Activated CD4-positive, alpha-beta memory T cell treated with anti-CD3 and anti-CD28 coated beads, Interleukin-2, amount 10 ng/mL, durations not matched to agents 7 days and 5 days (primary cell): ENCODE measurements around the gene CNOT6. TPM values are rescaled to one million over a fixed set of nuclear protein-coding genes. Genes with fewer than 3 reads are reported as not detected.
"Not testable (repeated sequence)": the region's sequence is repeated elsewhere in the genome, so short reads cannot be mapped to it uniquely, and the experiment has no call there.

Experiments used
- CTCF ChIA-PET: fragments of 350-600 bp; sonication (Branson Sonifier 250); formaldehyde crosslinking; loops from one replicate; lab custom pipeline; 2021; ENCODE audit warnings: antibody characterized with exemption, inconsistent platforms; lab: Charles Lee
- POLR2A ChIA-PET: fragments of 350-600 bp; sonication (Branson Sonifier 250); formaldehyde crosslinking; loops from one replicate; lab custom pipeline; 2021; ENCODE audit warnings: antibody characterized with exemption; lab: Charles Lee
- DNase-seq: peaks from one replicate; pipeline ENCODE4 v3.0.0-alpha.2; 2020
- H3K27ac Mint-ChIP-seq: one replicate; pipeline ENCODE4 v1.8.0; 2021; ENCODE audit warnings: mild to moderate bottlenecking, mixed read lengths
- H3K27me3 Mint-ChIP-seq: one replicate; pipeline ENCODE4 v1.8.0; 2021; ENCODE audit warnings: mixed read lengths
- H3K36me3 Mint-ChIP-seq: one replicate; pipeline ENCODE4 v1.8.0; 2021; ENCODE audit warnings: low read depth, mixed read lengths
- H3K4me1 Mint-ChIP-seq: one replicate; pipeline ENCODE4 v1.8.0; 2021; ENCODE audit warnings: mixed read lengths
- H3K4me3 Mint-ChIP-seq: one replicate; pipeline ENCODE4 v1.8.0; 2021; ENCODE audit warnings: mild to moderate bottlenecking, mixed read lengths
- H3K9me3 Mint-ChIP-seq: one replicate; pipeline ENCODE4 v1.8.0; 2021; ENCODE audit warnings: mixed read lengths
- total RNA-seq, 2 experiments: library from RNA; stranded (reverse); gene quantifications; one replicate each; pipeline ENCODE4 v1.2.3, GENCODE V29; 2021

The CNOT6 gene
- total RNA-seq, 2 experiments from 2014 or later: 34.9 to 36.2 TPM

DNA sequence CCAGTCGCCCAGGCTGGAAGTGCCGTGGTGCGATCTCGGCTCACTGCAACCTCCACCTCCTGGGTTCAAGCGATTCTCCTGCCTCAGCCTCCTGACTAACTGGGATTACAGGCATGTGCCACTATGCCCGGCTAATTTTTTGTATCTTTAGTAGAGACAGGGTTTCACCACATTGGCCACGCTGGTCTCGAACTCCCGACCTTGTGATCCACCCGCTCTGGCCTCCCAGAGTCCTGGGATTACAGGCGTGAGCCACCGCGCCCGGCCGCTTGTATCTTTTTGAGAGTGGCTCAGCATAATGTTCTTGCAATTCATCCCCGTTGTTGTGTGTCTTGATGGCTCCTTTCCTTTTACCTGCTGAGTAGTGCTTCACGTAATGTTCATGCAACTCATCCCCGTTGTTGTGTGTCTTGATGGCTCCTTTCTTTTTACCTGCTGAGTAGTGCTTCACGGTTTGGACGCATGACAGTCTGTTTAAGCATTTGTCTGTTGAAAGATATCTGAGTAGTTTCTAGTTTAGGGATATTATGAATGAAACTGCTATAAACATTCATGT lies 18.1 kb upstream of the CNOT6 start:
- not testable (repeated sequence) for H3K4me1 Mint-ChIP-seq, H3K4me3 Mint-ChIP-seq

DNA sequence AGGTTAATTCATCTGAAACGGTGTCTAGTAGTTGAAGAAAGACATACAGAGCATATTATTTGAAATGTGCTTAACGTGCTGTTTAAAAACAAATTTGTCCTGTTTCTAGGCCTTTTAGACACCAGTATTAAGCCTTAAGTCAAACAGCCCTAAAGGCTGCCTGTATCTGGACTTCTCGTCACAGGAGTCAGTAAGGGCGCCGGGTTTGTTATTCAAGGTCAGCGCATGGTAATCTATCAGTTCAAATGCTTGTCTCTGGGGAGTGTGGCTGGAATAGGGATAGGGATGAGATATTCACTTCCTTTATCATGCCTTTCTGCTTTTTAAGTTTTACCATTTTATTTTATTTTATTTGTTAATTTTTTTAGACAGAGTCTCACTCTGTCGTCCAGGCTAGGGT lies 9.4 kb upstream of the CNOT6 start:
- H3K27ac Mint-ChIP-seq: no peak overlapping the region
- POLR2A ChIA-PET: no interaction called here
- no peaks in the 10 kb centered on the region for H3K4me1 Mint-ChIP-seq
- H3K27me3 Mint-ChIP-seq: no peaks in the 10 kb centered on the region
- CTCF ChIA-PET: no interaction called here
- H3K4me3 Mint-ChIP-seq: no peak overlapping the region
- no peaks in the 10 kb centered on the region for H3K36me3 Mint-ChIP-seq
- no peak for DNase-seq
- no peaks in the 10 kb centered on the region for H3K9me3 Mint-ChIP-seq

More for the DNA sequence above, 18.1 kb upstream of the CNOT6 start:
- POLR2A ChIA-PET, H3K27ac Mint-ChIP-seq, H3K36me3 Mint-ChIP-seq, DNase-seq, H3K9me3 Mint-ChIP-seq, H3K27me3 Mint-ChIP-seq: not testable (repeated sequence)
- CTCF ChIA-PET: interaction anchor here (0.7 kb wide), 1 partner anchor 35 kb away, joined by 3 read pairs; no protein-coding TSS in a partner anchor

DNA sequence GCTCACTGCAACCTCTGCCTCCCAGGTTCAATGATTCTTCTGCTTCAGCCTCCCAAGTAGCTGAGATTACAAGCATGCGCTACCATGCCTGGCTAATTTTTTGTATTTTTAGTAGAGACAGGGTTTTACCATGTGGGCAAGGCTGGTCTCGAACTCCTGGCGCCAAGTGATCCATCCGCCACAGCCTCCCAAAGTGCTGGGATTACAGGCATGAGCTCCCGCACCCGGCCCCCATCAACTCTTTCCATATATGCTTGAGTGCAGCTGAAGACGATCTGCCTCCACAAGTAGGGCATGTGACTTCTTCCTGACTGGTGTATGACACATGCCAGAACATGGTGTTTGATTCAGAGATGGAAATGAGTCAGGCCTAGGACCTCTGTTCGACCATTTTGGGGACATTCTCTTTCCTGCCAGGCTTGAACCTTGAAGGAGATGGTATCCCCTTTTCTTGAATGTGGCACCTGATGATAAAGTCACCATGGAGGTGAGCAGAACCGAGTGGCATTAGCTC lies 7.5 kb upstream of the CNOT6 start:
- no peak for DNase-seq
- Mint-ChIP-seq H3K9me3 (no peaks in the 10 kb centered on the region), H3K4me1 (peaks cover 3% of the 10 kb centered on the region), H3K27ac (no peak overlapping the region), H3K27me3 (no peaks in the 10 kb centered on the region), H3K4me3 (no peak overlapping the region), H3K36me3 (no peaks in the 10 kb centered on the region)
- CTCF ChIA-PET: no interaction called here
- POLR2A ChIA-PET: no interaction called here

DNA sequence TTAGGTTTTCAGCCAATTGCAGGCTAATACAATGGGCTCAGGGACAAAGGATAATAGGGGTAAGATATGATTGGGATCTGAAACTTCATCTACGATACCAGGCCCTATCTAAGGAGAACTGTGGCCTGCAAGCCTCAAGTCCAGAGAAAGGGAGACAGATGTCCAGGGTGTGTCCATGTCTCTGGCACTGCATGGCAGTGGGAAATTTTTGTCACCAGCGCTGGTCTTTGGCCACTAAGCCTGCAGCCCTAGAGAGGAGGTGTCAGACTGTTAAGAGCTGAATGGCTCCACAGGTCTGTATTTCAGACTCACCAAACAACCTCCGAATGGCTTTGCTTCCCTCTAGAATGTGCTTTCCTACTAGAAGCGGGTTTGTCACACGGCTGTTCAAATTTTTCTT lies 6.6 kb upstream of the CNOT6 start:
- Mint-ChIP-seq H3K27ac (no peak overlapping the region), H3K36me3 (no peaks in the 10 kb centered on the region)

DNA sequence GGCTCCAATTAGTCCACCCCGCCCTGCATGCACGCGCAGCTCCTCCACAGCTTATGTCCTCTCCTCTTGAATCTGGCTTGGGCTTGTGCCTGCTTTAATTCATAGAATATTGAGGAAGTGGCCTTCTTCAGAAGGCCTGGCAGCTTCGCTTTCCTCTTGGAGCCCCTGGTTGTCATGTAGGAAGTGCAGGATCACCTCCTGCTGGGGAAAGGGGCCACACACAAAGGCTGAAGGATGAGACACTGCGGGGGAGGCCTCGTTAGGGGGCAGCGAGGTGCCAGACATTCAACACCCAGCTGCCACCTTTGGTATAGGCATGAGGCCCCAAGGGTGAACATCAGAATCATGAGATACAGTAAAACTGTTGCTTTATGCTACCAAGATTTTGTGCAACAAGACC lies 2.7 kb upstream of the CNOT6 start:
- ChIA-PET CTCF (interaction anchor here (1.3 kb wide), 1 partner anchor 198 kb away, joined by 3 read pairs; no protein-coding TSS in a partner anchor), POLR2A (no interaction called here)
- Mint-ChIP-seq H3K36me3 (peaks cover 11% of the 10 kb centered on the region), H3K9me3 (no peaks in the 10 kb centered on the region), H3K4me1 (peaks cover 35% of the 10 kb centered on the region), H3K27me3 (no peaks in the 10 kb centered on the region), H3K4me3 (no peak overlapping the region), H3K27ac (no peak overlapping the region)
- DNase-seq: no peak

More for the DNA sequence above, 6.6 kb upstream of the CNOT6 start:
- Mint-ChIP-seq H3K4me3 (no peak overlapping the region), H3K4me1 (peaks cover 7% of the 10 kb centered on the region), H3K27me3 (no peaks in the 10 kb centered on the region), H3K9me3 (no peaks in the 10 kb centered on the region)
- ChIA-PET CTCF (no interaction called here), POLR2A (no interaction called here)
- no peak for DNase-seq

DNA sequence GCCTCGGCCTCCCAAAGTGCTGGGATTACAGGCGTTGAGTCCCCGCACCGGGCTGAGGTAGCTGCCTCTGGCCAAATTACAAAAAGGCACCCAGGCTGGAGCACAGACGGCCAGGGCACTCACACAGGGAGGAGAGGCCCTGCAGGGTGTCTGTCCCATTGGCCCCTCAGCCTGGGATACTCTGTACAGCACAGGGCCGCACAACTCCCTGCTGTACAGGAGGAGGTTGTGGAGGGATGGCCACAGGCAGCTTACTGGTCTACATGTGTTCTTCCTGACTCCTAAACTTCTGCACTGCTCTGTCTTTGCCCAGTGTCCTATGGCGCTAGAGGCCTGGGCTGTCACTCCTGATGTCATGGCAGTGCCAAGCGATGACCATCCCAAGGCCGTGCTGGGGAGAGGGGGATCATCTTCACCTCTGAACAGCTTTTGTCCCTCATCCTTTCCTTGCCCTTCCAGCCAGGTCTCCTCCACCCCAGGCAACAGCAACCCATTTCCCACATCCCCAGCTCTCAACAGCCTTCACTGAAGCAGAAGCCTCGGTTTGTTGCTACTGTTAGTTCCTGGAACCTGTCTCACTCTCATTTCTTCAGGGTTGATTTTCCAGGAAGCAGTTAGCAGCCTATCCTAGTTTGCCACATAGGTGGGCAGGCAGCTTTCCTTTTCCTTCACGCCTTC lies 1.8 kb upstream of the CNOT6 start:
- Mint-ChIP-seq H3K4me3 (peak overlapping the region; percentile 19), H3K4me1 (peaks cover 36% of the 10 kb centered on the region), H3K36me3 (peaks cover 11% of the 10 kb centered on the region), H3K27me3 (no peaks in the 10 kb centered on the region), H3K27ac (peak overlapping the region; percentile 15), H3K9me3 (no peaks in the 10 kb centered on the region)
- DNase-seq: no peak
- ChIA-PET CTCF (interaction anchor here (0.7 to 1.3 kb wide), 3 partner anchors 89 to 199 kb away, joined by 3 to 4 read pairs (median 3); no protein-coding TSS in a partner anchor), POLR2A (no interaction called here)

DNA sequence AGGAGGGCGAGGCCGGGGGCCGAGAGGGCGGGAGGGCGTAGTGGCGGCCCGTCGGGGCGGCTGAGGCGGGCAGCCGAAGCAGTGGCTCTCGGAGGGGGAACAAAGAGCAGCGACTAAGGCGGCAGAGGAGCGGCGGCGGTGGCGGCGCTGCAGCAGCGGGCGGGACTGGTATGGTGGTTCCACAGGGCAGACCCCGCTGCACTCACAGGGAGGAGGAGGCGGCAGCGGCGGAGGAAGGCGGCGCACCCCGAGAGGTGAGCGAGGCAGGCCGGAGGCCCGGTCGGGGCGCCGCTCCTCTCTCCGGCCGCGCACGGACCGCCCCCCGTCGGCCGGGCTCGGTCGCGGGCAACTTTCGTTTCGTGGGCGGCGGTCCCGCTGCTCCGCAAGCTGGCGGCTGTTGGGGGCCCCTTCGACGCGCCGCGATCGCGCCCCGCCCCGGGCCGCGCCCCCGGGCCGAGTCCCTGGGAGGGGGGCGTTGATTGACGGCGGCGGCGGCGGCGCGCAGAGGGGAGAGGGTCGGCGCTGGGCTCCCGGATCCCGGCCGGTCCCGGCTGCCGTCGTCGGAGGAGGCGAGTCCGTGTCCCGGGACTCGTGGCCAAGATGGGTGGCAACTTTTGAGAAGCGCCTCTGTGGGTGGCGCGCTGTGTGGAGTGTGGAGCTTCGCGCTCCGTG lies 467 bp downstream of the CNOT6 start:
- no peaks in the 10 kb centered on the region for H3K9me3 Mint-ChIP-seq
- ChIA-PET CTCF (interaction anchor here (0.7 to 1.2 kb wide), 2 partner anchors 12 to 28 kb away, joined by 3 read pairs; no protein-coding TSS in a partner anchor), POLR2A (interaction anchor here (0.8 to 0.9 kb wide), 2 partner anchors 190 to 337 kb away, joined by 3 to 4 read pairs; no protein-coding TSS in a partner anchor)
- H3K4me1 Mint-ChIP-seq: peaks cover 43% of the 10 kb centered on the region
- H3K27me3 Mint-ChIP-seq: no peaks in the 10 kb centered on the region
- peak; percentile 41 for DNase-seq
- H3K4me3 Mint-ChIP-seq: peak overlapping the region; percentile 87
- peak overlapping the region; percentile 88 for H3K27ac Mint-ChIP-seq
- H3K36me3 Mint-ChIP-seq: peaks cover 20% of the 10 kb centered on the region

DNA sequence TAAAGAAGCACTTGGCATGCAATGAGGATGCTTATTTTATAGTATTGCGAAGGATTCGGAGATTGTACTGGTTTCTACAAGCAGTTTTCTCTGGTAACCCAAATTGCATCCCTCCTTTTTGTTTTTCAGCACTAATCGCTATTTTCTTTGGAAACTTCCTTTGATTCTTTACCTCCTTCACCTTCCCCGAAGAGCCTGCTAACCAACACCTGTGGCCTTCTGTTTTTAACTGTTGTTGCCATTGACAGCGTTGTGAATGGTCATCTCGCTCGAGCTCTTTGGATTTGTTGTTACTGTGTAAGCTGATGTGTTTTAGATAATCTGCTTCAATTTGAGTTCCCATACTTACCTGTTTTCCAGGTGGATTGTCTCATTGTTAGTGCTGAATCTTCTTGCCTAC lies 1.1 kb downstream of the CNOT6 start:
- DNase-seq: no peak
- H3K27me3 Mint-ChIP-seq: no peaks in the 10 kb centered on the region
- peak overlapping the region; percentile 37 for H3K27ac Mint-ChIP-seq
- H3K36me3 Mint-ChIP-seq: peaks cover 22% of the 10 kb centered on the region
- H3K9me3 Mint-ChIP-seq: no peaks in the 10 kb centered on the region
- peak overlapping the region; percentile 87 for H3K4me3 Mint-ChIP-seq
- ChIA-PET POLR2A (interaction anchor here (0.9 kb wide), 1 partner anchor 191 kb away, joined by 3 read pairs; no protein-coding TSS in a partner anchor), CTCF (interaction anchor here (0.7 to 1.2 kb wide), 2 partner anchors 11 to 28 kb away, joined by 3 read pairs; no protein-coding TSS in a partner anchor)
- peaks cover 44% of the 10 kb centered on the region for H3K4me1 Mint-ChIP-seq

DNA sequence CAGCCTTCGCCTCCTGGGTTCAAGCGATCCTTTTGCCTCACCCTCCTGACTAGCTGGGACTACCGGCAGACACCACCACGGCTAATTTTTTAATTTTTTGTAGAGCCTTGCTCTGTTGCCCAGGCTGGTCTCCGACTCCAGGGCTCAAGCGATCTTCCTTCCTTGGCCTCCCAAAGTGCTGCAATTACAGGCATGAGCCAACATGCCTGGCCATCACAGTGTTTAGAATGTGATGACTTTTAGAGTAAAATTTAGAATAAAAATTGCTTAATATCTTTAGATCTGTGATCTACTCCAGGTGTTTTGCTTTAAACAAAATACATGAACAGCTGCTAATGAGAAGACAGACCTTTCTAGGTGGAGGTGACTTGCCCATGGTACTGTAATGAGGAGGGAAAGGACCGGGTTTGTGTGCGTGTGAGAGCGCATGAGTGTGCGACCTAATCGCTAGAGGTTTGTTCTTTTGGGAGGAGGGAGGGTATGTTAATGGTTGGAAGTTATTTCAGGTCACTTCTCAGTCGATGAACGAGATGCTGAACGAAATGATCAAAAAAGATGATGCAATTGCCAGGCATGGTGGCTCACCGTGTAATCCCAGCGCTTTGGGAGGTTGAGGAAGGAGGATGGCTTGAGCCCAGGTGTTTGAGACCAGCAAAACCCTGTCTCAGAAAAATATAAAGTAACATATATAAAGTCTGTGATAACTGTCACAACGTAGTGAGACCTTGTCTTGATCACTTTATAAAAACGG lies 2.0 kb downstream of the CNOT6 start:
- Mint-ChIP-seq H3K4me3 (peak overlapping the region; percentile 53), H3K27ac (no peak overlapping the region), H3K36me3 (peaks cover 22% of the 10 kb centered on the region), H3K27me3 (no peaks in the 10 kb centered on the region), H3K9me3 (no peaks in the 10 kb centered on the region), H3K4me1 (peaks cover 44% of the 10 kb centered on the region)
- POLR2A ChIA-PET: no interaction called here
- CTCF ChIA-PET: no interaction called here
- DNase-seq: no peak

DNA sequence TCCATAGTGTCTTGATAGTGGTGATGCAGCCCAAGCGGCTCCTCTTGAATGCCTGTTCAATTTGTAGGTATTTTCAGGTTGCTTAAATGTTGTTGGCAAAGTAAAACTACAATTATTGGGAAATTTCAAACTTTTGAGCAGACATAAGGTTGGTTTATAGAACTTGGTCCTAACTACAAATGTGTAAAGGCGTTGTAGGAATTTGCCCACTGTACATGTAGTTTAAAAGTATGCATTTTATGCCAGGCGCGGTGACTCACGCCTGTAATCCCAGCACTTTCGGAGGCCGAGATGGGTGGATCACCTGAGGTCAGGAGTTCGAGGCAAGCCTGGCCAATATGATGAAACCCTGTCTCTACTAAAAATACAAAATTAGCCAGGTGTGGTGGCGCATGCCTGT lies 2.6 kb downstream of the CNOT6 start:
- H3K27me3 Mint-ChIP-seq, H3K27ac Mint-ChIP-seq, H3K4me3 Mint-ChIP-seq, DNase-seq, H3K9me3 Mint-ChIP-seq, POLR2A ChIA-PET: not testable (repeated sequence)
- Mint-ChIP-seq H3K4me1 (peaks cover 41% of the 10 kb centered on the region), H3K36me3 (peaks cover 22% of the 10 kb centered on the region)
- CTCF ChIA-PET: interaction anchor here (0.7 kb wide), 1 partner anchor 668 kb away, joined by 3 read pairs; no protein-coding TSS in a partner anchor

DNA sequence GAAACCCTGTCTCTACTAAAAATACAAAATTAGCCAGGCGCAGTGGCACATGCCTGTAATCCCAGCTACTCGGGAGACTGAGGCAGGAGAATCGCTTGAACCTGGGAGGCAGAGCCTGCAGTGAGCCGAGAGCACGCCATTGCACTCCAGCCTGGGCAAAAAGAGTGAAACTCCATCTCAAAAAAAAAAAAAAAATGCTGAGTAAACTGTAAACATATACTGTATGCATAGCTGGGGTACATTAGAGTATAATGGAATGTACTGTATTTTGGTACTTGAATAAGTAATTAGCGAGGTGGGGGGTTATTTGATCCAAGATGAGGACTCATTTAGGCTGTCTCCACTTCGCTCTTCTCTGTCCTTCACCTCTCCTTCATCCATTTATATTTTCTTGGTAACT lies 3.7 kb downstream of the CNOT6 start:
- H3K4me3 Mint-ChIP-seq, H3K27ac Mint-ChIP-seq, H3K9me3 Mint-ChIP-seq, CTCF ChIA-PET, H3K27me3 Mint-ChIP-seq, DNase-seq, POLR2A ChIA-PET: not testable (repeated sequence)
- Mint-ChIP-seq H3K36me3 (peaks cover 24% of the 10 kb centered on the region), H3K4me1 (peaks cover 34% of the 10 kb centered on the region)

DNA sequence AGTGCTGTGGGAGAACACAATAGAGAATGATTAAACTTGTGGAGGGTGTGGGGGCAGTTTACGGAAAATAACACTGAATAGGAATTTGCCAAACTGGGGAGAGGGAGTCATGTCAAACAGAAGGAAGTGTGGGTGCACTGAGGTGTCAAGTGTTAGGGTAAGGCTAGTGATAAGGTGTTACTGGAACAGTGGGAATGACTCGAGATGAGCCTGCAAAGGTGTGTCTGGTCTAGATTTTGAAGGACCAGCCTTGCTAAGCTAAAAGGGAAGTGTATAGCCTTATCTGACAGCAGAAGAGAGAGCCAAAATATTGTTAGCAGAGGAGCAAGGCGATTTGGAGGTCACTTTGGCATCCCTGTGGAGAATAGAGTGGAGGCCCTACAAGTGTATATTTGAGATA lies 4.2 kb downstream of the CNOT6 start:
- CTCF ChIA-PET: no interaction called here
- Mint-ChIP-seq H3K4me3 (no peak overlapping the region), H3K9me3 (no peaks in the 10 kb centered on the region), H3K4me1 (peaks cover 29% of the 10 kb centered on the region), H3K36me3 (peaks cover 24% of the 10 kb centered on the region), H3K27me3 (no peaks in the 10 kb centered on the region), H3K27ac (no peak overlapping the region)
- POLR2A ChIA-PET: no interaction called here
- DNase-seq: no peak
